HG02981 (cell line): ENCODE results near the gene DNAJC5G.
"Not testable (repeated sequence)": the region's sequence is repeated elsewhere in the genome, so short reads cannot be mapped to it uniquely, and the experiment has no call there.

ENCODE experiments used
- ATAC-seq: cut with Tn5 transposase; IDR thresholded peaks from one replicate; pipeline ENCODE4 v1.9.1; 2021; ENCODE audit warnings: mild to moderate bottlenecking, moderate library complexity; ENCODE audit not compliant: unreplicated experiment

DNAJC5G gene

GRCh38 chr2:27307545-27308358 lies 32.5 kb downstream of the DNAJC5G start:
- no peak for ATAC-seq

DNA sequence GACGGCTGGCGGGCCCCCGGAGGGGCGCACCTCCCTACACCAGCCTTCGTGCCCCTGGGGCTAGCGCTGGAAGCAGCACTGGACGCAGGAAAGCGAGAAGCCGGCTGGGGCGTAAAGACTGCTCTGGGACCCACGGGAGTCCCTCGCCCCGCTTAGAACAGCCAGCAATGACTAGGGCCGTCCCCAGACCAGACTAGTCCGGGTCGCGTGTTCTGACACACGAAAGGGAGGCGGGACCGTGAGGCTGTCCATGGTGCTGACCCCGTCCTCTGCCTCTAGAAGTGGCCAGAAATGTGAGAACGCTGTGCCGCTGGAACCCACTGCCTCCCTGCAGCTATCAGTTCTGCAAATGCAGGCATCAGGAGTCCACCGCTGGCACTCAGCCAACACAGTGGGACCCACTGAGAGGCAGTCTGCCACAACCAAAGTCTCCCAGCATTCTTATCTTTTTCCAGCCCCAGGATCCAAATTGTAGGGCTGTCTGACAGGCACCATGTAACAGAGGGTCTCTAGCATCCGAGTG lies 33.2 kb downstream of the DNAJC5G start, which contains the start of gene UCN:
UCN (minus strand) TSS at position 87 of the 523 bp plus-strand sequence. CDS start 550 bp downstream, outside the sequence.
- no peak for ATAC-seq

- no peak for ATAC-seq
Observed at GRCh38 chr2:27309651-27310050, 34.4 kb downstream of the DNAJC5G start.

DNA sequence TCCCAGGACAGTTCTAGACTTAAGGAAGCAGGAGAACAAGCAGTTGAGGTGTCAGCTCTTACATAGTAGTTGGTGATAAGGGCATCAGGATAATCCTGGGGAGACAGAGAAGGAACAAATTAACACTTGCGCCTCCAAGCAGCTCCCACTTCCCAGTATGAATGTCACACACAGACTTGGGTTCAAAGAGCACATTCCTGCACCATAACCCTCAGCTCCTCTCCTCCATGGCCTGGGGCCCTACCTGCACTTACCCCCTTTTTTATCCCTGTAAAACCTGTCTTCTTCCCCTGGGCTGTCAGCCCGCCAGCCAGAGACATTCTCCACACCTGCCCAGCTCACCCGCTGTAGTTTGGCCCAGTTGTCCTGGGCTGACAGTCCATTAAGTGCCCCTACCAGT lies 36.9 kb downstream of the DNAJC5G start:
- ATAC-seq, result no peak

DNA sequence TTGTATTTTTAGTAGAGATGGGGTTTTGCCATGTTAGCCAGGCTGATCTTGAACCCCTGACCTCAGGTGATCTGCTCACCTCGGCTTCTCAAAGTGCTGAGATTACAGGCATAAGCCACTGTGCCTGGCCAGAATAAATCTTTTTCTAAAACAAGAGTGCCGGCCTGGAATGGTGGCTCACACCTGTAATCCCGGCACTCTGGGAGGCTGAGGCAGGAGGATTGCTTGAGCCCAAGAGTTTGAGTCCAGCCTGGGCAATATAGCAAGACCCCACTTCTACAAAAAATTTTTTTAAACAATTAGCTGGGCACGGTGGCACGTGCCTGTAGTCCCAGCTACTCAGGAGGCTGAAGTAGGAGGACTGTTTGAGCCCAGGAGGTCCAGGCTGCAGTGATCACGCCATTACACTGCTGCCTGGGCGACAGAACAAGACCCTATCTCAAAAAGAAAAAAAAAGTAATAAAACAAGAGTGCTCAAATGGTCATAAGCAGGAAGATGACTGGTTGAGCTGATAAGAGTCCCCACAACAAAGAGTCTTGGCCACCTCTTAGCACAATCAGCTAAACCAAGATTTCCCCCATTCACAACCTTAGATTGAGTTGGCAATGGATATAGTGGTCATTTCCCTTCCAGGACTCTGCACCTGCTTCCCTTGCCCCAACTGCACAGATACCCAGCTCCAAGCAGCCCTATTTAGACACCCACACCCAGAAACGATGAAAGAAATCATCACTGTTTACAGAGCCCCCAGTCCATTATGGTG lies 38.8 kb downstream of the DNAJC5G start:
- no peak for ATAC-seq

DNA sequence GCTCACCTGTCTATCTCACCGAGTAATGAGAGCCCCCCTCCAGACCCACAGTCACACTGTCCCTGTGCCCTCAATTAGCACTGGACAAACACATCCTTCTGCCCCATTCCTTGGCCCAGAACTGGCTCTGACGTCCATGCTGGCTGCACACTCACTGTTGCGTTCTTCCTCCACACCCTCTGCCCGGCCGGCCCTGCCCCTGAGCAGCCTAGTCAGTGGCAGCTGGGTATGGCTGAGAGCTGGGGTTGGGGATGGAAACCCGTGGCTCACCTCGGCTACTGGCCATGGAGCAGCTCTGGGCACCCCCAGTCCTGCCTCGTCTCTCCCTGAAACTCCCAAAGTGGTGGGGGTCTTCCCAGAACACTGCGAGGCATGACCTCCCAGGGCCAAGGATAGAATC lies 39.5 kb downstream of the DNAJC5G start:
- no peak for ATAC-seq

DNA sequence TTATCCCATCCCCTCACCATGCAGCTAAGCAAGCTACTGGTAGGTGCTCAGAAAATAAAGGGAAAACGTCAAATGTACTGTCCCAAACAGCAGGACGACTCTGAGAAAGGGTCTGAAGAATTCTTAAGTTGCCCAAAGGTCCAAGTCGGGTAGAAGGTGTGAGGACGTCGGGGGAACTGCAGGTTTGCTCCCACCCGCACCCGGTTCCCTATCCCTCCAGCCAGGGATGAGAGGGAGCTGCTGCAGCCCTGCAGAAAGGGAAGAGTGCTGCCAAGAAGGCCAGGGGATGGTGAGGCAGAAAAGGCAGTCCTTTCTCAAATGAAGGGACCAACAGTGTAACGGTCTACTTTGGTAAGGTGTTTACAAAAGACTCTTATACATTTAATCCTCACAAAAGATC lies 39.9 kb downstream of the DNAJC5G start:
- ATAC-seq, result no peak

GRCh38 chr2:27316655-27317412 lies 41.6 kb downstream of the DNAJC5G start:
- no peak for ATAC-seq

DNA sequence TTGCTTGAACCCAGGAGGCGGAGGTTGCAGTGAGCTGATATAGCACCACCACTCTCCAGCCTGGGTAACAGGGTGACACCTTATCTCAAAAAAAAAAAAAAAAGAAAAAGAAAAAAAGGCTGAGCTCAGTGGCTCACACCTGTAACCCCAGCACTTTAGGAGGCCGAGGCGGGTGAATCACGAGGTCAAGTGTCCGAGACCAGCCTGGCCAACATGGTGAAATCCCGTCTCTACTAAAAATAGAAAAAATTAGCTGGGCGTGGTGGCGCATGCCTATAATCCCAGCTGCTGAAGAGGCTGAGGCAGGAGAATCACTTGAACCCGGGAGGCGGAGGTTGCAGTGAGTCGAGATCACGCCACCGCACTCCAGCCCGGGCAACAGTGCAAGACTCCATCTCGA lies 44.6 kb downstream of the DNAJC5G start:
- ATAC-seq, result not testable (repeated sequence)

GRCh38 chr2:27320958-27321543 lies 45.8 kb downstream of the DNAJC5G start:
- no peak for ATAC-seq

GRCh38 chr2:27322301-27322765 lies 47.1 kb downstream of the DNAJC5G start:
- ATAC-seq, result no peak

DNA sequence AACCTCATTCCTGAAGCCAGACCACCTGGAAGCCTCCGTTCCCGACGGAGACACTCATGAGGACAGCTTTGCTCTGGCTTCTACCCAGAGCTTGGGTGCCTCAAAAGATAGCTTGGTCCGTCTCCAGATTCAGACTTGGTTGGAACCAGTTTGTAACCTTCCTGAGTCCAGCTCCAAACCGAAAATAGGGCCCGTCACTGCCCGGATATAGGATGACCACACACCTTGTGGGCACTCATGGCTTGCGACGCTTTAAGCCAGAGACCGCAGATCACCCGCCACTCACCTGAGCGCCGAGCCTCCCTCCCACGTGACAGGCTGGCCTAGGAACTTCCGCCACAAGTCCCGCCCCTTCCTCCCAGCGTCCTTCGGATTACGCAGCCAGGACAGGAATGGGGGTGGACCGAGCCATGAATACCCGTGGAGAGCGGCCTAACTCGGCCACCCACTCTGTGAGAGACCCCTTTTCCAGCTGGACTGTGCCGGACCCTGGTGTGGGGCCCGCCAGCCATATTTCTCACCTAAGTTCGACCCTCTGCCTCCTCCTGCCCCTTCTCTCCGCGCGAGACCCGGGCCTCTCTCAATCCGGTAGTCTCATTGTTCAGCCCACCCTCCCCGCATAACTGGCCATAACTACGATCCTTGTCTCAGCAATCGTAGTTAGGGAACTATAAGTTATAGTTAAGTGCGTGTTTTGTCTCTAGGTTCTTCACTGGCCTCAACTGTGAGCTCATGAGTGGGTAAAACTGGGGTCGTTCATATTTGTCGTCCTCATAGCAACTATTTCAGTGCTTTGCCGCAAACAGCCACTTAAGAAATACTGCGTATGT lies 47.7 kb downstream of the DNAJC5G start, which contains the start of gene MPV17:
MPV17 (minus strand) TSS at position 332 of the 830 bp plus-strand sequence. CDS start 580 bp downstream, outside the sequence.
- peak; percentile 92 for ATAC-seq

DNA sequence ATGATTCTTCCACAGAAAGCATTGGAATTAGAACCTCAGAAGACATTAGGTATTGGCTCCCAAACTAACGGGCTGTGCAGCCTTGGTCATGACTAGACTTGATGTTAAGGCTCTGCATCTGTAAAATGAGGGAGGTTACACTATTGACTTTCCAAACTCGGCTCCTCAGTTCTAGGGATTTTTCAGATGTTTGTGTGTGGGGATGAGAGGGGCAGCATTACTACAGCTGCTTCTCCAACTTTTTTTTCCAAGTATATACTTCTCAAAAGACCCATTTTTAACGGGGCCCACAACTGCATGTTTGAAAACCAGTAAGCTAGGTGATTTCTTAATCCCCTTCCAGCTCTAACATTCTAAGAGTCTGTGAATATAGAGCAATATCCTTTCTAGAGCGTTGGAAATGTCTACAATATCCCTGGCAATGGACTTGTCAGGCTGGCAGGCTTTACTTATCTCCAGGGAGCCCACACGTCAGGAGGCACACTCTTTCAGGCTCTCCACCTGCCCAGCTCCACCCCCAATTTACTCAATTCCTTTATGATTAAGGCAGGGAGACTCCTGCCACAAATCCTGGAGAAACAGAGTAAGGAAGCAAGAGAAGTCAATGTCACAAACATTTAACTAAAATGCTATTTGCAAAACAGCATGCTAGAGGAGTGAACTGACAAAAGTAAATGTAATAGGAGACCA lies 48.5 kb downstream of the DNAJC5G start:
- no peak for ATAC-seq

DNA sequence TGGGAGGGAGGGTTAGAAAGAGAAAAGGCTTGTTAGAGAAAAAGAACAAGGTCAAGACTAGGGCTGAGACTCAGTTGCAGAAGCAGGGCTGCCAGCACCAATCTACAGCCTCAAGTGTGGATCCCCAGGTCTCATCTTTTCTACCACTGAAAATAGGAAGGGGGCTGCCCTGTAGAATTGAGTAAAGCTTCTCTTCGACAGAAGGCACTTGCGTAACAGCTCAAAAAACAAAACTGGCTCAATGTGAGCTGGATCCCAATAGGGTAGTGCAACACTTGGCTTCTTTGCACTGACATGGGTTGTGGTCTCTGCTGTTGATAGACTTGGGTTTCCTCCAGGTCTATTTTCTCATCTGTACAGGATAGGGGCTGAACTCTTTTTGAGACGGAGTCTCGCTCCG lies 49.5 kb downstream of the DNAJC5G start:
- ATAC-seq, result no peak
